ENCODE results near the gene MYADM.

MYADM gene

DNA sequence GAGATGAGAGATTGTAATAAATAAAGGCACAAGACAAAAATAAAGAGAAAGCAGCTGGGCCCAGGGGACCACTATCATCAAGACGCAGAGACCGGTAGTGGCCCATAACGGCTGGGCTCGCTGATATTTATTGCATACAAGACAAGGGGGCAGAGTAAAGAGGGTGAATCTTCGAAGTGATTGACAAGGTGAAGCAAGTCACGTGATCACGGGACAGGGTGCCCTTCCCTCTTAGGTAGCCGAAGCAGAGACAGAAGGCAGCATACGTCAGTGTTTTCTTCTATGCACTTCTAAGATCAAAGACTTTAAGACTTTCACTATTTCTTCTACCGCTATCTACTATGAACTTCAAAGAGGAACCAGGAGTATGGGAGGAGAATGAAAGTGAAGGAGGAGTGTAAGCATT is 9.7 kb downstream of the MYADM start:
- Histone ChIP-seq H3K36me3 (replicated peaks) (peaks cover 43% of the 10 kb centered on the region), H3K4me3 (ENCODE audit: low read depth, low read length) (no peak overlapping the region), H3K27me3 (replicated peaks) (peaks cover 3% of the 10 kb centered on the region), H3K27ac (no peak overlapping the region)
- no peak for DNase-seq
- TF ChIP-seq, protein P1, sequence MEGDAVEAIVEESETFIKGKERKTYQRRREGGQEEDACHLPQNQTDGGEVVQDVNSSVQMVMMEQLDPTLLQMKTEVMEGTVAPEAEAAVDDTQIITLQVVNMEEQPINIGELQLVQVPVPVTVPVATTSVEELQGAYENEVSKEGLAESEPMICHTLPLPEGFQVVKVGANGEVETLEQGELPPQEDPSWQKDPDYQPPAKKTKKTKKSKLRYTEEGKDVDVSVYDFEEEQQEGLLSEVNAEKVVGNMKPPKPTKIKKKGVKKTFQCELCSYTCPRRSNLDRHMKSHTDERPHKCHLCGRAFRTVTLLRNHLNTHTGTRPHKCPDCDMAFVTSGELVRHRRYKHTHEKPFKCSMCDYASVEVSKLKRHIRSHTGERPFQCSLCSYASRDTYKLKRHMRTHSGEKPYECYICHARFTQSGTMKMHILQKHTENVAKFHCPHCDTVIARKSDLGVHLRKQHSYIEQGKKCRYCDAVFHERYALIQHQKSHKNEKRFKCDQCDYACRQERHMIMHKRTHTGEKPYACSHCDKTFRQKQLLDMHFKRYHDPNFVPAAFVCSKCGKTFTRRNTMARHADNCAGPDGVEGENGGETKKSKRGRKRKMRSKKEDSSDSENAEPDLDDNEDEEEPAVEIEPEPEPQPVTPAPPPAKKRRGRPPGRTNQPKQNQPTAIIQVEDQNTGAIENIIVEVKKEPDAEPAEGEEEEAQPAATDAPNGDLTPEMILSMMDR (IDR thresholded peaks at IDR 0.05; ENCODE audit: low read depth, low read length, missing control alignments): no peak
- in situ Hi-C loops (cut with HindIII; ENCODE audit: low pct_ligation_motif_present, low sequenced_read_pairs): no loop called here

DNA sequence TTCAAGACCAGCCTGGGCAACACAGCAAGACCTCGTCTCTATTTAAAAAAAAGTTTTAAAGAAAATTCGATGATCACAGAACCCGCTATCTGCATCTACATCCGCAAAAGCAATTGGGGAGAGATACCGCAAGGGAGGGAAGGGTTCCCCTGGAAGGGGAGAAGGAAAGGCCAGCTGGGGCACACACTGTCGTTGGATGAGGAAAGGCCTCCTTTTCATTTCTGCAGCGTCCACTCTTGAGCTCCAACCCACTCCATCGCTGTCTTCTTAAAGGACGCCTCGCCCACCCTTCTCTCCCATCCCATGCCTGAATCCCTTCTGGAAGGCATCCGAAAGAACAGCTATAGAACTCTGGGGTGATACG is 11.1 kb downstream of the MYADM start:
- H3K27ac ChIP-seq: peak overlapping the region; percentile 8
- H3K27me3 ChIP-seq (replicated peaks): peaks cover 13% of the 10 kb centered on the region
- peak overlapping the region; percentile 64 for H3K4me3 ChIP-seq (ENCODE audit: low read depth, low read length)
- peak; percentile 49 for DNase-seq
- TF ChIP-seq, protein P1 (IDR thresholded peaks at IDR 0.05; ENCODE audit: low read depth, low read length, missing control alignments): no peak
- H3K36me3 ChIP-seq (replicated peaks): peaks cover 29% of the 10 kb centered on the region
- in situ Hi-C loops (cut with HindIII; ENCODE audit: low pct_ligation_motif_present, low sequenced_read_pairs): no loop called here

DNA sequence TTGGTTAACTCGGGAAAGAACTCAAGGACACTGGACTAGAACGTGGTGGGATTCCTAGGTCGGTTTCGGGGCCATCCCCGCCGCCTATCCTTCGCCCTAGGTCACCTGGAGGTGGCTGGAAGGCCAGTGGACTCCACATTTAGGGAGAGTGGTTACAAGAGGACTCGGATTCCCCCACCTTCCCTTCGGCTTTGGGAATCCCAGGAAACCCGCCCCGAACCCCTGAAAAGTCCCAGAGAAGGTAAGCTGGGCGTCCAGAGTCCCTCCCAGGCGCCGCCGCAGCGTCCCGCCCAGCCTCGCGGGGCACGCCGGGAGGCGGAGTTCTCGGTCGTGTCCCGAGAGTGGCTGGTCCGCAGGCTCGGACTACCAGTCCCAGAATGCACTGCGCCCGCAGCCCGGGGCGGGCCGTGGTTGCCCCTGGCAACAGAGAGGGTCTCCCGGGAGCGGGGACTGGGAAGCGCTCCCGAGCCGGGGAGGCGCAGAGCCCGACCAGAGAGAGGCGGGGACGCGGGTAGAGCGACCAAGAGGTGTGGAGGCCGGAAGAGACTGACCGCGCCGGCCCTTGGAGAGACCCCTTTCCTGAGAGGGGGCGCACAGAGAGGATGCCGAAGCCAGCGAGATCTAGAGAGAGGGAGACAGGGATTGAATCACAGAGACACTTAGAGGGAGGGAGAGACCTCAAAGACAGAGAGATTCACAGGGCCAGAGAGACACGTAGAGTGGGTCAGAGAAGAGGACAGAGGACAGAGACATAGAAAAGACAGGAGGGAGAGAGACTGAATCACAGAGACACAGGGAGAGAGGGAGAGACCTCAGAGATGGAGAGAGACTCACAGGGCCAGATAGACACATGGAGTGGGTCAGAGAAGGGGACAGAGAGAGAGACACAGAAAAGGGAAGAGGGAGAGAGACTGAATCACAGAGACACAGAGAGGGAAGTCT is 11.7 kb downstream of the MYADM start:
- in situ Hi-C loops (cut with HindIII; ENCODE audit: low pct_ligation_motif_present, low sequenced_read_pairs): no loop called here
- TF ChIP-seq, protein P1 (IDR thresholded peaks at IDR 0.05; ENCODE audit: low read depth, low read length, missing control alignments): no peak
- H3K36me3 ChIP-seq (replicated peaks): peaks cover 22% of the 10 kb centered on the region
- H3K27ac ChIP-seq: peak overlapping the region; percentile 8
- DNase-seq: peak; percentile 88
- H3K4me3 ChIP-seq (ENCODE audit: low read depth, low read length): peak overlapping the region; percentile 64
- H3K27me3 ChIP-seq (replicated peaks): peaks cover 20% of the 10 kb centered on the region

DNA sequence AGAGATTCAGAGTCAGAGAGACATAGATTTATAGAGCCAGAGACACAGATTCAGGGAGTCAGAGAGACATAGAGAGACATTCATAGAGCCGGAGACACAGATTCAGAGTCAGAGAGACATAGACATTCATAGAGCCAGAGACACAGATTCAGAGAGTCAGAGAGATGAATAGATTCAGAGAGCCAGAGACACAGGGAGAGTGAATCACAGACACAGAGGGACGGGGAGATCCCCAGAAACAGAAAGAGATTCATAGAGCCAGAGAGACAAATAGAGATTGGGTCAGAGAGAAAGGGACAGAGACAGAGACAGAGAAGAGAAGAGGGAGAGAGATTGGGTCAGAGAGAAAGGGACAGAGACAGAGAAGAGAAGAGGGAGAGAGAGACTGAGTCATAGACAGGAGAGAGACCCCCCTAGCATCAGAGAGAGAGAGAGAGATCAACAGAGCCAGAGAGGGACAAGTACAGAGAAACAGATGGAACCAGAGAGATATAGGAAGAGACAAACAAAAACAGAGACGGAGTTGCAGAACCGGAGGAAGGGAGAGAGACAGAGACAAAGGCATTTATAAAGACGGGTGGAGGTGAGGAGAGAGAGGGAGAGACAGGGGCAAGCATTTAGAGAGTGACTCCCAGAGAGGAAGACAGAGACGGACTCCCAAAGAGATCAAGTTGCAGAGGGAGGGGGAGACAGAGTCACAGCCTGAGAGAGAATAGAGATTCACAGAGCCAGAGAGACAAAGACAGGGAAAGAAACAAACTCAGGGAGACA is 13.2 kb downstream of the MYADM start:
- H3K27ac ChIP-seq: no peak overlapping the region
- TF ChIP-seq, protein P1 (IDR thresholded peaks at IDR 0.05; ENCODE audit: low read depth, low read length, missing control alignments): no peak
- no peak for DNase-seq

DNA sequence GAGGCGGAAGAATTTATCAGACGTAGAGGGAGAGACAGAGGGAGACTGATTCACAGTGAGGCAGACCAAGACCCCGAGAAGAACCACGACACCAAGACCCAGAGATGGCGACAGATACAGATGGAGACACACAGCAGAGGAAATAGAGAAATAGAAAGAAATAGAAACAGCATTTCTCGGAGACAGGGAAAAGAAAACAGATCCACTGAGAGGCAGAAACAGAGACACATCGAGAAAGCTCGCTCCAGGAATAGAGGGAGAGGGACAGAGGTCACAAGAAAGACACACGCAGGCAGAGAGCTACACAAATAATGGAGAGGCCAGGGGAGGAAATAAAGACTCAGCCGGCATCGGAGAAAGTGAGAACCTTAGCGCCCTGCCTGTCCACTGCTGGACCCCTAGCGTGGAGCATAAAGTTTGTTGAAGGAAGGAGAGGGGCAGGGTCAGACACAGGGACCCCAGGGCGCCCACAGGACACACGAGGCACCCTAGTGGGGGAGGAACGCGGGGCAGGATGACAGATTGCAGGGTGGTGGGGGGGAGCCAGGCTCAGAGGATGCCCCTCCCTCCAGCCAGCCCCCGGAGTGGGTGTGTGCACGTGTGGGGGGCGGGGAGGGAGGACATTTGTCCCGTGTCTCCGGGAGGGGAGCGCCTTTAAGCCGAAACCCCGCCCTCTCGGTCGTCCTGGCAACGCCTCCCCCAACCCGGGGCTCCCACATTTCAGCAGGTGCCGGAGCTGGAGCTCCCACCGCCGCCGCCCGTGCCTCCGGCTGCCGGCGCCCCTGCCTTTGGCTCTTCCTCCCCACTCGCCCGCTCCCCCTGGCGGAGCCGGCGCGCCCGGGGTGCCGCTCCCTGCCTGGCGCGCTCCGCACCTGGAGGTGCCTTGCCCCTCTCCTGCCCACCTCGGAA is 14.1 kb downstream of the MYADM start, which contains the start of gene PRKCG:
Gene PRKCG, plus strand, starts transcription at position 716 of the 909 bp plus-strand sequence. CDS start 298 bp downstream, outside the sequence.
- Histone ChIP-seq H3K4me3 (ENCODE audit: low read depth, low read length) (peak within 1 kb of the TSS; percentile 30), H3K27me3 (replicated peaks) (peaks cover 25% of the 10 kb centered on the region), H3K36me3 (replicated peaks) (peaks cover 3% of the 10 kb centered on the region), H3K27ac (no peak within 1 kb of the TSS)
- in situ Hi-C loops (cut with HindIII; ENCODE audit: low pct_ligation_motif_present, low sequenced_read_pairs): no loop called here
- no peak for DNase-seq
- TF ChIP-seq, protein P1 (IDR thresholded peaks at IDR 0.05; ENCODE audit: low read depth, low read length, missing control alignments): peak; percentile 37

More for the DNA sequence above, 13.2 kb downstream of the MYADM start:
- in situ Hi-C loops (cut with HindIII; ENCODE audit: low pct_ligation_motif_present, low sequenced_read_pairs): no loop called here
- Histone ChIP-seq H3K4me3 (ENCODE audit: low read depth, low read length) (no peak overlapping the region), H3K36me3 (replicated peaks) (peaks cover 9% of the 10 kb centered on the region), H3K27me3 (replicated peaks) (peaks cover 25% of the 10 kb centered on the region)
